Vein endothelial cell (primary cell): Measurements from ENCODE around the gene PLIN5. TPM values are rescaled to one million over a fixed set of nuclear protein-coding genes. Genes with fewer than 3 reads are reported as not detected.

Source experiments
- total RNA-seq: library from RNA; depleted of rRNA; stranded (reverse); fragments of >200 nt; gene quantifications from 2 replicates; pipeline ENCODE4 v1.2.3, GENCODE V29; 2012

The PLIN5 gene
- 0.33 and 0.48 TPM in 2 replicates for total RNA-seq

DNA sequence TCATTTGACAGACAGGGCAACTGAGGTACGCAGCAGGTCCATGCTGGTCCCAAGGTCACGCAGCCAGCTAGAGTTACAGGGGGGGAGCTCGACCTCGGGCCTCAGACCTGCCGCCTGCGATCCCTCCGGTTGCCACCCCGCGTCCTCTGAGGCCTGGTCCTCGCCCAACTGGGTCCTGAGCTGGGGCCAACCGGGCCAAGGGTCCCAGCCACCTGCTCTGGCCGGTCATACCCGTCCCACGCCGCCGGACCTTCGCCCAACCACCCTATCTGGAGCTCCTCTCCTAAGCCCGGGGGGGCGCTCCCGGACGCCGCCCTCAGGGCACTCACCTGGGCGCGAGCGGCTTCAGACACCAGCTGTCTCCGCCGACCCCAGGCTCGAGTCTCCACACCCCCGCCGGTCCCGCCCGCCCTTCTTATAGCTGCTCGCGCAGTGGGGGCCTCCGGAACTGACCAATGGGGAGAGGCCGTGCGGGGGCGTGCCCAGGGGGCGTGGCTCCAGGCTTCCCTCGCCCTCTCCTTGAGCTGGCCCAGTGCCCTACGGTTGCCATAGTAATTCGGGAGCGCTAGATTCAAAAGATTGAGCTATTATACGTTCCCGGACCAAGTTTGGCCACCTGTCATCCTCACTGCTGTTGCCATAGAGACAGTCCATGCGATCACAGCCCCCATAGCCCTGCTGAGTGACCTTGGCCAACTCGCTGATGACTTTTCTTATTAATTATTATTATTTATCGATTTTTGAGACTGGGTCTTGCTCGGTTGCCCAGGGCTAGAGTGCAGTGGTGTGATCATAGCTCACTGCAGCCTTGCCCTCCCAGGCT is at the start of gene PLIN5:
TSS of gene PLIN5 (minus strand) at position 389 of the 823 bp plus-strand sequence. CDS start 1,150 bp downstream, outside the sequence.

DNA sequence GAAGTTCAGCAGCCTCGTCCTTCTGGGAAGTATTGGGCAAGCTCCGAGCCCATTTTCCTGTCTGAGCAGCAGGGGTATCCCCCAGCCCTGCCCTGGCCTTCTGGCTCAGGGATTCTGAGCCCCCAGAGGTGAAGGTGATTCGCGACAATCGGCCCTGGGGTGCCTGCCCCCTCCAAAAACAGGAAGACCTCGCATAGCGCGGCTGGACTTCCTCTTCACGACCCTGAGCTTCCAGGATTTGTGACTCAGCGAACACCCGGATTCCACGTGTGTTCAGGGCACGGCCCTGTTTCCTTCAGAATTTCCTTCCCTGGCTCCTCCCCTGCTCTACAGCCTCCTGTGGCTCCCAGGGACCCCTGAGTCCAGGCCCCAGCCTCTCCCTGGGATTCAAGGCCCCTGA is 24.5 kb upstream of the PLIN5 start, which contains the start of gene SEMA6B:
TSS of gene SEMA6B (minus strand) at position 116 of the 400 bp plus-strand sequence. CDS start 1,227 bp downstream, outside the sequence.

DNA sequence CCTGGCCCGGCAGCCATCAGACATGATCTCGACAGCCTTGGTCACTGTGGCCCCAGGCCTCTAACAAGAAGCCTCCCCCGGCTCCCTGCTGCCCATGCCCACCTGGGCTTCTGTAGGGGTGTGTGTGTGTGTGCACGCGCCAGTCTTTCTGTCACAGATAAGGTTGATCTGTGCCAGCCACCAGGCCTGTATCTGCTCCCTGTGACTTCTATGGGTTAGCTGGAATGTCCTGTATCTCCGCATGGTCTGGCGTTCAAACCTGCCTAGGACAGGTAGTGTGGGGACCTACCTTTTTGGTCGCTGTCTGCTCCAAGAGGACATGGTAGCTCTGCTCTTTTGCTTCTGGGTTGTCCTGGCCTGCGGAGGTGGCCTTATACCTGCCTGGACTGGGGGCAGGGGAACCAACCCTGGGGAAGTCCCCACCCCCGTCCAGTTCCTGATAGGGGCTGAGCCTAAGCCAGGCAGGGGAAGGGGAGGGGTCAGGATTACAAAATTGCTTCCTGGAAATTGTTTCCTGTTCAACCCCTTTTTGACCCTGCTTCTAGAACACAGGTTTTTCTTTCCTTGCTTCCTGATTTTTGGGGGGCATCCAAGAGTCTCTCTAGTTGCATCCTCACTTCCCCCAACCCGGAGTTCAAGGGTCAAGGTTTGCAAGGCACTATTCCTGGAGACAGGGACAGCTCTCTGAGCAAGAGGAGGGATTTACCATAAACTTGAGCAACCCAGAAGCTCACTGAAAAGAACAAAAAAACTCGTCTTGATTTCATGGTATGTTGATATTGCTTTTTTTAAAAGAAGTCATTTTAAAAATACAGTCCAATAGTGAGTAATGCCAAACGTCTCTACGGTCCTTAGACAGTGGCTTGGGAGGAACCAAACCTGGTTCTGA is 4.9 kb upstream of the PLIN5 start, which contains the start of gene LRG1:
TSS of gene LRG1 (minus strand) at position 344 of the 889 bp plus-strand sequence. CDS start at position 321, 23 bp downstream.

GRCh38 chr19:4518345-4519171 is 16.5 kb downstream of the PLIN5 start, which contains the start of gene PLIN4:
Gene PLIN4 (minus strand): TSS chr19:4518486. CDS start chr19:4518272, 214 bp downstream.

Other genes with a start within 250 kb of the PLIN5 start
- gene TMIGD2, start 232.8 kb downstream of the PLIN5 start, total RNA-seq: not detected in 2 replicates
- gene FSD1, start 230.6 kb downstream of the PLIN5 start, total RNA-seq: 13.1 and 18.3 TPM in 2 replicates
- 18.5 and 37.6 TPM in 2 replicates for gene STAP2, start 196.4 kb downstream of the PLIN5 start, total RNA-seq
- 6.3 and 8.8 TPM in 2 replicates for gene MPND, start 191.7 kb downstream of the PLIN5 start, total RNA-seq
- gene SH3GL1, start 134.7 kb downstream of the PLIN5 start, total RNA-seq: 157 and 199 TPM in 2 replicates
- gene CHAF1A, start 132.6 kb downstream of the PLIN5 start, total RNA-seq: 13.1 and 16.5 TPM in 2 replicates
- 83.8 and 109 TPM in 2 replicates for gene UBXN6, start 77.4 kb downstream of the PLIN5 start, total RNA-seq
- gene HDGFL2, start 62.9 kb downstream of the PLIN5 start, total RNA-seq: 72.2 and 77.4 TPM in 2 replicates
- gene PLIN4, start 16.7 kb downstream of the PLIN5 start, total RNA-seq: under 0.01 TPM in 2 replicates
- 0.65 and 0.86 TPM in 2 replicates for gene LRG1, start 4.8 kb upstream of the PLIN5 start, total RNA-seq
- 236 and 245 TPM in 2 replicates for gene SEMA6B, start 24.5 kb upstream of the PLIN5 start, total RNA-seq
- 59.4 and 59.8 TPM in 2 replicates for gene TNFAIP8L1, start 104.3 kb upstream of the PLIN5 start, total RNA-seq
- gene MYDGF, start 135.1 kb upstream of the PLIN5 start, total RNA-seq: 165 and 194 TPM in 2 replicates
- gene DPP9, start 188.6 kb upstream of the PLIN5 start, total RNA-seq: 52.9 and 68.2 TPM in 2 replicates